Measurements from ENCODE around the gene NXPH1.

NXPH1 gene

DNA sequence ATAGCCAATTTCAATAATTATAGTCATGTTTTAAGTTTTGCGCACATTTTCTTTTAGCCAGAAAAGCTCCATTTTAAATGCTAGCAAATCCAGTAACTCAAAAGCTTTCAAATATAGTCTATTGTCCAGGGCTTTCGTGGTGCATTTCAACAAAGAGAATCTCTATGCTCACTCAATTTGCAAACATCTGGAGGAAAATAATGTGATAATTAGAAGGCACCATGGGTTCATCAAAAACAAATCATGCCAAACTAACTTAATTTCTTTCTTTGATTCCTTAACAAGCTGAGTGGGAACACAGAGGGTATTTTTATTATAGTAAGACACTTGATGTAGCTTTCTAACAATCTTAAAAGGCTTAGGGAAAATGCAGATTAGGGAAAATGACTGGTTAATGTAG is 179.8 kb downstream of the NXPH1 start:
- Histone ChIP-seq H3K27me3 (replicated peaks in 2 of 5; ENCODE audit: control insufficient read depth in 4 of 5, insufficient read depth in 5 of 5, low read length in 4 of 5) (no peaks in the 10 kb centered on the region), H3K4me1 (ENCODE audit: control extremely low read depth in 1 of 4, control insufficient read depth in 4 of 4, insufficient read depth in 4 of 4, low read length in 3 of 4) (no peaks in the 10 kb centered on the region), H3K36me3 (ENCODE audit: control insufficient read depth in 4 of 4, insufficient read depth in 4 of 4, low read length in 3 of 4) (no peaks in the 10 kb centered on the region), H3K9me3 (ENCODE audit: control extremely low read depth in 1 of 5, control insufficient read depth in 4 of 5, insufficient read depth in 2 of 5, low read depth in 1 of 5, low read length in 4 of 5) (no peaks in the 10 kb centered on the region), H3K27ac (ENCODE audit: insufficient read depth in 1 of 2, low read depth in 1 of 2, low read length in 2 of 2, poor library complexity in 1 of 2, severe bottlenecking in 2 of 2) (no peak overlapping the region), H3K4me3 (ENCODE audit: control insufficient read depth in 1 of 7, extremely low read depth in 1 of 7, insufficient read depth in 4 of 7, low read depth in 2 of 7, low read length in 6 of 7) (no peak overlapping the region)
- WGBS (ENCODE audit: insufficient coverage), result no CpG with 5 or more reads among the region's 2 CpGs
- DNase-seq, result no peak
- CTCF ChIA-PET, result no interaction called here
- POLR2A ChIA-PET, result no interaction called here

DNA sequence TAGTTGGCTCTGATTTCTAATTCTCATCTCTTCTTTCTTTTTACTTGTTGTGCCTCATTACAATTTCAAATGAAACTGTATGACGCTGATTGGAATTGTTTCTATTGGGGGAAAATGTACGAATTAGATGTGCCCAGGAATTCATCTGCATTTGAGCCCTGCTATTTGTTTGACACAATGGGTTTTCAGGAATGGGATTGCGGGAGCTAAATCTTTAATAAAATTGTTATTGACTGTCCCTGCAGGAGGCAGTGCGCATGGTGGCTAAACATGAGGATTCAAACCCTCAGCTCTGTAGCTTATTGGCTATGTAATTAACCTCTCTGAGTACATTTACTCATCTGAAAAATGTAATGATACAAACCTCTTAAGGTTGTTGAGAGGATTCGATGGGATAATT is 181.6 kb downstream of the NXPH1 start:
- H3K4me1 ChIP-seq (ENCODE audit: control extremely low read depth in 1 of 4, control insufficient read depth in 4 of 4, insufficient read depth in 4 of 4, low read length in 3 of 4), result no peaks in the 10 kb centered on the region
- H3K9me3 ChIP-seq (ENCODE audit: control extremely low read depth in 1 of 5, control insufficient read depth in 4 of 5, insufficient read depth in 2 of 5, low read depth in 1 of 5, low read length in 4 of 5), result no peaks in the 10 kb centered on the region
- ChIA-PET POLR2A (no interaction called here), CTCF (no interaction called here)
- 13% methylated on average over 1 of the region's 5 CpGs for WGBS (ENCODE audit: insufficient coverage)
- no peak overlapping the region for H3K4me3 ChIP-seq (ENCODE audit: control insufficient read depth in 1 of 7, extremely low read depth in 1 of 7, insufficient read depth in 4 of 7, low read depth in 2 of 7, low read length in 6 of 7)
- H3K36me3 ChIP-seq (ENCODE audit: control insufficient read depth in 4 of 4, insufficient read depth in 4 of 4, low read length in 3 of 4), result no peaks in the 10 kb centered on the region
- H3K27ac ChIP-seq (ENCODE audit: insufficient read depth in 1 of 2, low read depth in 1 of 2, low read length in 2 of 2, poor library complexity in 1 of 2, severe bottlenecking in 2 of 2), result no peak overlapping the region
- DNase-seq, result no peak
- H3K27me3 ChIP-seq (replicated peaks in 2 of 5; ENCODE audit: control insufficient read depth in 4 of 5, insufficient read depth in 5 of 5, low read length in 4 of 5), result no peaks in the 10 kb centered on the region

- DNase-seq, result no peak
- no CpG with 5 or more reads among the region's 1 CpG for WGBS (ENCODE audit: insufficient coverage)
- no peak overlapping the region for H3K27ac ChIP-seq (ENCODE audit: insufficient read depth in 1 of 2, low read depth in 1 of 2, low read length in 2 of 2, poor library complexity in 1 of 2, severe bottlenecking in 2 of 2)
- no peaks in the 10 kb centered on the region for H3K9me3 ChIP-seq (ENCODE audit: control extremely low read depth in 1 of 5, control insufficient read depth in 4 of 5, insufficient read depth in 2 of 5, low read depth in 1 of 5, low read length in 4 of 5)
- H3K4me1 ChIP-seq (ENCODE audit: control extremely low read depth in 1 of 4, control insufficient read depth in 4 of 4, insufficient read depth in 4 of 4, low read length in 3 of 4), result no peaks in the 10 kb centered on the region
- no peak overlapping the region for H3K4me3 ChIP-seq (ENCODE audit: control insufficient read depth in 1 of 7, extremely low read depth in 1 of 7, insufficient read depth in 4 of 7, low read depth in 2 of 7, low read length in 6 of 7)
- POLR2A ChIA-PET, result no interaction called here
- H3K27me3 ChIP-seq (replicated peaks in 2 of 5; ENCODE audit: control insufficient read depth in 4 of 5, insufficient read depth in 5 of 5, low read length in 4 of 5), result no peaks in the 10 kb centered on the region
- no peaks in the 10 kb centered on the region for H3K36me3 ChIP-seq (ENCODE audit: control insufficient read depth in 4 of 4, insufficient read depth in 4 of 4, low read length in 3 of 4)
- CTCF ChIA-PET, result no interaction called here
These were observed 185.1 kb downstream of the NXPH1 start for GRCh38 chr7:8618441-8619070.

- no CpG with 5 or more reads among the region's 1 CpG for WGBS (ENCODE audit: insufficient coverage)
These were observed 186.8 kb downstream of the NXPH1 start for GRCh38 chr7:8620169-8620568.

DNA sequence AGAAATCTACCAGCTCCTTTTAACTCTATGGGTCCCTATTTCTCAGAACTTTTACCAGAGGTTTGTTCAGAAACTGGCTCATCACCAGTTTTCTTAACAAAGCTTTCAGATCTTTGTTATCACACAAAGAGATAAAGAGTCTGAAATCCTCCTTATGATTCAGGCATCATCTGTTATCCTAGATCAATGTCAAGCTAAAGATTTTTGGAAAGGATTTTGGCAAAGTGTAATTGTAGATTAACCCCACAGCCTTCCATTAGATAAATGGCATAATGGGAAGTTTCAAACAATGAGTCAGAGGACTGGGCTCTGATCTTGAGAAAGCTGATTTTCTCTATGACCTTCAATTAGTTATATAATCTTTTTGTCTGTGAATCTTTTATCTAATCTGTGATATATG is 192.2 kb downstream of the NXPH1 start:
- no peaks in the 10 kb centered on the region for H3K9me3 ChIP-seq (ENCODE audit: control extremely low read depth in 1 of 5, control insufficient read depth in 4 of 5, insufficient read depth in 2 of 5, low read depth in 1 of 5, low read length in 4 of 5)
- no peaks in the 10 kb centered on the region for H3K36me3 ChIP-seq (ENCODE audit: control insufficient read depth in 4 of 4, insufficient read depth in 4 of 4, low read length in 3 of 4)
- H3K27me3 ChIP-seq (replicated peaks in 2 of 5; ENCODE audit: control insufficient read depth in 4 of 5, insufficient read depth in 5 of 5, low read length in 4 of 5), result no peaks in the 10 kb centered on the region
- H3K27ac ChIP-seq (ENCODE audit: insufficient read depth in 1 of 2, low read depth in 1 of 2, low read length in 2 of 2, poor library complexity in 1 of 2, severe bottlenecking in 2 of 2), result no peak overlapping the region
- H3K4me3 ChIP-seq (ENCODE audit: control insufficient read depth in 1 of 7, extremely low read depth in 1 of 7, insufficient read depth in 4 of 7, low read depth in 2 of 7, low read length in 6 of 7), result no peak overlapping the region
- no peak for DNase-seq
- no peaks in the 10 kb centered on the region for H3K4me1 ChIP-seq (ENCODE audit: control extremely low read depth in 1 of 4, control insufficient read depth in 4 of 4, insufficient read depth in 4 of 4, low read length in 3 of 4)
- ChIA-PET POLR2A (no interaction called here), CTCF (no interaction called here)

More at GRCh38 chr7:8620169-8620568, 186.8 kb downstream of the NXPH1 start:
- no peak for DNase-seq
- Histone ChIP-seq H3K4me1 (ENCODE audit: control extremely low read depth in 1 of 4, control insufficient read depth in 4 of 4, insufficient read depth in 4 of 4, low read length in 3 of 4) (no peaks in the 10 kb centered on the region), H3K36me3 (ENCODE audit: control insufficient read depth in 4 of 4, insufficient read depth in 4 of 4, low read length in 3 of 4) (no peaks in the 10 kb centered on the region), H3K9me3 (ENCODE audit: control extremely low read depth in 1 of 5, control insufficient read depth in 4 of 5, insufficient read depth in 2 of 5, low read depth in 1 of 5, low read length in 4 of 5) (no peaks in the 10 kb centered on the region), H3K27ac (ENCODE audit: insufficient read depth in 1 of 2, low read depth in 1 of 2, low read length in 2 of 2, poor library complexity in 1 of 2, severe bottlenecking in 2 of 2) (no peak overlapping the region), H3K27me3 (replicated peaks in 2 of 5; ENCODE audit: control insufficient read depth in 4 of 5, insufficient read depth in 5 of 5, low read length in 4 of 5) (no peaks in the 10 kb centered on the region), H3K4me3 (ENCODE audit: control insufficient read depth in 1 of 7, extremely low read depth in 1 of 7, insufficient read depth in 4 of 7, low read depth in 2 of 7, low read length in 6 of 7) (no peak overlapping the region)
- ChIA-PET POLR2A (no interaction called here), CTCF (no interaction called here)

- Histone ChIP-seq H3K4me1 (ENCODE audit: control extremely low read depth in 1 of 4, control insufficient read depth in 4 of 4, insufficient read depth in 4 of 4, low read length in 3 of 4) (no peaks in the 10 kb centered on the region), H3K4me3 (ENCODE audit: control insufficient read depth in 1 of 7, extremely low read depth in 1 of 7, insufficient read depth in 4 of 7, low read depth in 2 of 7, low read length in 6 of 7) (no peak overlapping the region), H3K36me3 (ENCODE audit: control insufficient read depth in 4 of 4, insufficient read depth in 4 of 4, low read length in 3 of 4) (no peaks in the 10 kb centered on the region), H3K27ac (ENCODE audit: insufficient read depth in 1 of 2, low read depth in 1 of 2, low read length in 2 of 2, poor library complexity in 1 of 2, severe bottlenecking in 2 of 2) (no peak overlapping the region), H3K27me3 (replicated peaks in 2 of 5; ENCODE audit: control insufficient read depth in 4 of 5, insufficient read depth in 5 of 5, low read length in 4 of 5) (no peaks in the 10 kb centered on the region), H3K9me3 (ENCODE audit: control extremely low read depth in 1 of 5, control insufficient read depth in 4 of 5, insufficient read depth in 2 of 5, low read depth in 1 of 5, low read length in 4 of 5) (no peaks in the 10 kb centered on the region)
- 67% methylated on average over 1 of the region's 2 CpGs for WGBS (ENCODE audit: insufficient coverage)
- CTCF ChIA-PET, result no interaction called here
- POLR2A ChIA-PET, result no interaction called here
- no peak for DNase-seq
These were observed 193.9 kb downstream of the NXPH1 start for GRCh38 chr7:8627325-8627724.

DNA sequence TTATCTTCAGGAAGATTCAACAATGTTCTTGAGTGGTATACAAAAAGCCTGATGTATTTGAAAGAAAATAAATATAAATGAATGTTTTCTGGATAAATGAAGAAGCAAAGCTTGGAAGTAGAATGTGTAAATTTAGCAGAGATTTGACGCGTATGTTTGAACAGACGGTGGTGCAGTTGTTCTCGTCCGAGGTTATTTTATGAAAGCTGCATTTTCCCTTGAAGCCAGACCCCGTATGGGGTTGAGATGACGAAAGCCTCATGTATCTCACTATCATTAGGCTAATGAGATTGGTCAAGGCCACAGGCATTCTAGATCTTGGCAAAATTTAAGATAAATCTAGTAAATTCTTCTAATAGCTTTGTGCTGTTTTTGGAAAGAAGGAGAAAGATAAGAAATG is 195.2 kb downstream of the NXPH1 start:
- no peak for DNase-seq
- no peaks in the 10 kb centered on the region for H3K27me3 ChIP-seq (replicated peaks in 2 of 5; ENCODE audit: control insufficient read depth in 4 of 5, insufficient read depth in 5 of 5, low read length in 4 of 5)
- H3K4me1 ChIP-seq (ENCODE audit: control extremely low read depth in 1 of 4, control insufficient read depth in 4 of 4, insufficient read depth in 4 of 4, low read length in 3 of 4), result no peaks in the 10 kb centered on the region
- no peak overlapping the region for H3K4me3 ChIP-seq (ENCODE audit: control insufficient read depth in 1 of 7, extremely low read depth in 1 of 7, insufficient read depth in 4 of 7, low read depth in 2 of 7, low read length in 6 of 7)
- 100% methylated on average over 6 of the region's 7 CpGs for WGBS (ENCODE audit: insufficient coverage)
- no peak overlapping the region for H3K27ac ChIP-seq (ENCODE audit: insufficient read depth in 1 of 2, low read depth in 1 of 2, low read length in 2 of 2, poor library complexity in 1 of 2, severe bottlenecking in 2 of 2)
- no peaks in the 10 kb centered on the region for H3K36me3 ChIP-seq (ENCODE audit: control insufficient read depth in 4 of 4, insufficient read depth in 4 of 4, low read length in 3 of 4)
- H3K9me3 ChIP-seq (ENCODE audit: control extremely low read depth in 1 of 5, control insufficient read depth in 4 of 5, insufficient read depth in 2 of 5, low read depth in 1 of 5, low read length in 4 of 5), result no peaks in the 10 kb centered on the region
- ChIA-PET CTCF (no interaction called here), POLR2A (interaction anchor here (0.6 kb wide), 1 partner anchor 1024 kb away, joined by 4 read pairs; no protein-coding TSS in a partner anchor)

All from common myeloid progenitor, CD34-positive (primary cell).